Gastrocnemius medialis (tissue), 4 donors: ENCODE results near the gene EPB41.

Experiments used
- CTCF ChIP-seq, 5 experiments: fragments of 450-650 bp in 3 of 5; fragments of 200-600 bp in 2 of 5; sonication (generic) in 2 of 5; IDR thresholded peaks in 4 of 5; conservative IDR thresholded peaks in 1 of 5; 1 replicate in 4 of 5; 2 replicates in 1 of 5; pipeline ENCODE4 v1.5.1; 2016 to 2019; ENCODE audit warnings: antibody characterized with exemption in 5 of 5, mild to moderate bottlenecking in 3 of 5, moderate library complexity in 3 of 5
- POLR2A ChIP-seq, 2 donors: fragments of 450-650 bp; IDR thresholded peaks; one replicate each; pipeline ENCODE4 v1.6.1; 2017; ENCODE audit warnings: antibody characterized with exemption in 2 of 2, mild to moderate bottlenecking in 2 of 2, moderate library complexity in 2 of 2

- TF ChIP-seq CTCF (IDR thresholded peaks at IDR 0.05 in 4 of 5, conservative IDR thresholded peaks at IDR 0.05 in 1 of 5) (no peak), POLR2A (IDR thresholded peaks at IDR 0.05) (no peak)
These were observed 247.7 kb downstream of the EPB41 start for GRCh38 chr1:29162025-29162424.
